Liver (tissue), 3 donors: ENCODE measurements around the gene YOD1.

Source experiments
- ATF3 ChIP-seq: IDR thresholded peaks from 2 replicates; pipeline ENCODE4 v1.6.1; 2016; ENCODE audit warnings: antibody characterized with exemption
- CTCF ChIP-seq: fragments of 150-350 bp; IDR thresholded peaks from 2 replicates; pipeline ENCODE4 v1.5.1; 2017; ENCODE audit warnings: improper control_type of control experiment, low read depth, low read length; ENCODE audit not compliant: missing input control
- EGR1 ChIP-seq, 2 donors: IDR thresholded peaks; 2 replicates each; pipeline ENCODE4 v1.6.1; 2016 to 2018; ENCODE audit warnings: antibody characterized with exemption in 2 of 2, low read depth in 2 of 2
- FOXA1 ChIP-seq: IDR thresholded peaks from 2 replicates; pipeline ENCODE4 v1.6.1; 2016; ENCODE audit warnings: antibody characterized with exemption
- HNF4A ChIP-seq, 2 donors: conservative IDR thresholded peaks; 2 replicates each; pipeline ENCODE4 v1.6.1; 2016; ENCODE audit warnings: antibody characterized with exemption in 2 of 2, mild to moderate bottlenecking in 2 of 2
- HNF4G ChIP-seq: IDR thresholded peaks from 2 replicates; pipeline ENCODE4 v1.6.1; 2016; ENCODE audit warnings: antibody characterized with exemption
- JUND ChIP-seq, 2 donors: IDR thresholded peaks; 2 replicates each; pipeline ENCODE4 v1.6.1; 2016; ENCODE audit warnings: antibody characterized with exemption in 2 of 2
- RAD21 ChIP-seq, 2 donors: IDR thresholded peaks; 2 replicates each; pipeline ENCODE4 v1.6.1; 2016; ENCODE audit warnings: antibody characterized with exemption in 2 of 2, mild to moderate bottlenecking in 2 of 2
- SP1 ChIP-seq: IDR thresholded peaks from 2 replicates; pipeline ENCODE4 v1.6.1; 2018; ENCODE audit warnings: antibody characterized with exemption, mild to moderate bottlenecking
- TAF1 ChIP-seq: conservative IDR thresholded peaks from 2 replicates; pipeline ENCODE4 v1.6.1; 2016; ENCODE audit warnings: antibody characterized with exemption, mild to moderate bottlenecking
- YY1 ChIP-seq: IDR thresholded peaks from 2 replicates; pipeline ENCODE4 v1.6.1; 2016; ENCODE audit warnings: antibody characterized with exemption, mild to moderate bottlenecking
- ZBTB33 ChIP-seq: IDR thresholded peaks from 2 replicates; pipeline ENCODE4 v1.6.1; 2016; ENCODE audit warnings: antibody characterized with exemption
- donor health status: healthy.
- donor health status: healthy.

GRCh38 chr1:207071426-207071825 is 20.4 kb upstream of the YOD1 start:
- no peak for TF ChIP-seq CTCF
- no peak for TF ChIP-seq ATF3
- no peak for TF ChIP-seq HNF4A (conservative IDR thresholded peaks at IDR 0.05)
- TF ChIP-seq RAD21 (IDR thresholded peaks at IDR 0.05): no peak
- no peak for TF ChIP-seq YY1
- no peak for TF ChIP-seq HNF4G
- no peak for TF ChIP-seq ZBTB33
- TF ChIP-seq EGR1 (IDR thresholded peaks at IDR 0.05; ENCODE audit: low read depth in 2 of 2): no peak
- TF ChIP-seq TAF1: no peak
- TF ChIP-seq SP1: no peak
- TF ChIP-seq FOXA1: no peak
- no peak for TF ChIP-seq JUND (IDR thresholded peaks at IDR 0.05)
